Activated naive CD4-positive, alpha-beta T cell treated with Interleukin-2 at 50 U/mL for 16 hours (primary cell): ENCODE data around the gene ENTREP1.
A peak's percentile ranks its signal among the peaks of the same experiment; 100 is the strongest.
"Not testable (repeated sequence)": the region's sequence is repeated elsewhere in the genome, so short reads cannot be mapped to it uniquely, and the experiment has no call there.

Source experiments
- DNase-seq: peaks from one replicate; pipeline ENCODE4 v3.0.0-alpha.2; 2020

ENTREP1 gene

DNA sequence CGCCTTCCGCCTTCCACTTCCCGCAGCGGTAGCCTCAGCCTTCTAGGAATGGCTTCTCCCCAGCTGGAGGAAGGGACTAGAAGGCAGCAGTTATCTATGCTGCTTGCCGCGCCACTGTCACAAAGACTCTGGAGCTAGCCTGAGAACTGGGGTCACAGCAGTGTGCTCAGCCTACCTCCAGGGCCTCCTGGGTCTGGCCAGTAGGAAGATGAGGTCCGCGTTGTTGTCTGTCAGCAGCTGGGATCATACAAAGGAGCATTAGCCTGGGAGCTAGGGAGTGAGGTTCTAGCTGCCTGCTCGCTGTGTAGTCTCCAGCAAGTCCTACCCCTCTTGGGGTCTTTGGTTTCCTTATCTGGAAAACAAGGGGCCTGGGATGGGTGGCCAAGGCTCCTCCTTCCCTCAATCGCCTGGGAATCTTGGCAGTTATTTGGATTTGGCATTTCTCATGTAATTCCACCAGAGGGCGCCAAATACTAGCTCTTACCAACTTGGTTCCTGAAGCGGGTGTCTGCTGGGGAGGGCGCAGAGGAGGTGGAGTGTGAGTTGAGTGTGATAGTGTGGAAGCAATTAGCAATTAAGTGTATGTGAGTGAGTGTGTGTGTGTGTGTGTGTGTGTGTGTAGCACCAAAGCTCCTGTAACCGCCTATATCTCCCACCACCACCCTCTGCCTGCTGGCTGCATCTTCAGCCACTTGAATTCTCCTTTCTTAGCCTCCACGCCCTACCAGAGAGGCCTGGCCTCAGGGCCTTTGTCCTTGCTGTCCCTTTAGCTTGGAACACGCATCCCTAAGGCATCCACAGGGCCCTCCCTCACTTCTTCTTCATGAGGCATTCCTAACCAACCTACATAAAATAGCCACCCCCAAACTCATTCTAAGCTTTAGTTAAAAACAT lies 97.1 kb downstream of the ENTREP1 start:
- DNase-seq = peak; percentile 30

DNA sequence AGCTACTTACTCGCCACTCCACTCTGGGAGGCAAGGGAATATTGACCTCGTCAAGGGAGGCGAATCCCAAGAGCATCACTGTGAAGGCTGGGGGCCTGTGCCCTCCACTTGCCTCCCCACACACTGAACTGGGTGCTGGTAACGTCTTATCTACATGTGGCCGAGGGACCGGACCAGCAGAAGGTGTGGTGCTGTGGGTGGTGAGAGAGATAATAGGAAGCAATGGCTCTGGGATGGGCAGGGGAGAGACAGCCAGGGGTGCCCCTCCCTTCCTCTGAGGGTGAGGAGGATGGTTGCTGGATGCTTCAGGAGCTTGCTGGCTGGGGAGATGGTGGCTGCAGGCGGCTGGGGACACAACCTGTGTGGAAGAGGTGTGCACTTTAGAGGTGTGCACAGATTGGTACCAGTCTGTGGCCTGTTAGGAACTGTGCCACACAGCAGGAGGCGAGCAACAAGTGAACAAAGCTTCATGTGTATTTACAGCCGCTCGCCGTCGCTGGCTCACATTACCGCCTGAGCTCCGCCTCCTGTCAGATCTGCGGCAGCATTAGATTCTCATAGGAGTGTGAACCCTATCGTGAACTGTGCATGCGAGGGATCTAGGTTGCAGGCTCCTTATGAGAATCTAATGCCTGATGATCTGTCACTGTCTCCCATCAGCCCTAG lies 100.3 kb downstream of the ENTREP1 start:
- DNase-seq = no peak

DNA sequence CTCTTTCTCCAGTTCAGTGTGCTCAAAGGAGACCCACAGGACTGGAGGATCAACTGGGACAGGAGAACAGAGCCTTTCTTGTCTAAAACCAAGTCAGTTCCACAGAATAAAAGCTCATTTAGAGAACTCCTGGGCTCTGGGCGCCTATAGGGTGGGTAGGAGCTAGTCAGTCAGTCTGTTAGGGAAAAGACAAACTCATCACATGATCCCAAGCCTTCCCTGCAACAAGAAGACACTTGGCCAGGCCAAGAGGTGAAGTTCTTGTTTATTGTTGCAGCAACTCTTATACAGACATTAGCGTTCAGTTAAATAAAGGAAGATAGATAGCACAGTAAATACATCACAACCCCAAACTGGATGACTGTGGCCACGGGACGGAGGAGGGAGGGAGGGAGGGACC lies 102.3 kb downstream of the ENTREP1 start:
- DNase-seq = no peak

DNA sequence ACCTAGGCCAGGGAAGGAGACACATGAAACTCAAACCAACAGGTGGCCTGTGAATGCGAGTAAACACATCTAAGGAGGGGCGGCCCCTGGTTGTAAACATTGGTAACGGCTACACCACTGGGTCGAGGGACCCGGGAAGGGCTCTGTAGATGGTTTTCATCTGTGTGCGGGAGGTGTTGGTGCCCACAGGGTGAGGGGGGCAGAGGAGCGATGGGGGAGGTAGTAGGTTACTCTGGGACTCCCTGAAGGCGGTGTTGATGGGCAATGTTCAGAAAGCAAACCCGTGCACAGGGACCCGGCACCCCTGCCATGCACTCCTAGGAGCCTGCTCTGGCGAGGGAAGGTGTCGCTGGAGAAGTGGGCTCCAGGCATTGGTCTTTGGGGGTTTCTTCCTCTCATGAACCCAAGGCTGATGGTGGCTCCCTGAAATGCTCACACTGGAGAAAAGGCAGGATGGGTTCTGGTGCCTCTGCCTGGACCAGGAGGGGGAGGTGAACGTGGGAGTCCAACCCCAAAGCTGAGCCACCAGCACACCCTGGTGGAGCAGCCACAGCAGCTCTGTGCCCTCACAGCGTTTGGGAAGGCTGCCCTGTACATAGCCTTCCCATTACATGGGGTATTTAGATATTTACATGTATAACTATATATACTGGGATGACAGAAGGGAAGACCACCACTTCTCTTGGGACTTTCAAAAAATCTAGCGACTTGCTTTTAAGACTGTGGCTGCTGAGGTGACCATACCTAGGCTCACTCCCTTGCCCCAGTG lies 103.2 kb downstream of the ENTREP1 start:
- DNase-seq = no peak

DNA sequence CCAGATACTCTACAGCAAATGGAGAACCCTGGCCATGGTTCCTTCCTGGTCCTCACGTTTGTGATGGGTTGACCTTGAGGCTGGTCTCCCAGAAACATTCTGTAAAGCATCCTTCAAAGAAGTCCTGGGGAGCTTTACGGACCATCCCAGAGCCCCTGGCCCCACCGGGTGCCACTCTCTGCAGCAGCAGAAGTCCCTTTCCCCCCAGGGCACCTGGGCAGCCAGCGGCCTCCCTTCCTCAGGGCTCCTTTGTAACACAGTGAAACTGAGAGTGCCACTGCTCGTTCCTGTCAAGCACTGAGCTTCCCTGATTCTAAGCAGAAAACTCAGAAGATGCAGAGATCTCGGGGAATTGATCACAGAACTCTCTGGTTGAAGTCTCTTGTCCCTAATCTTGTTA lies 104.3 kb downstream of the ENTREP1 start:
- DNase-seq = no peak

DNA sequence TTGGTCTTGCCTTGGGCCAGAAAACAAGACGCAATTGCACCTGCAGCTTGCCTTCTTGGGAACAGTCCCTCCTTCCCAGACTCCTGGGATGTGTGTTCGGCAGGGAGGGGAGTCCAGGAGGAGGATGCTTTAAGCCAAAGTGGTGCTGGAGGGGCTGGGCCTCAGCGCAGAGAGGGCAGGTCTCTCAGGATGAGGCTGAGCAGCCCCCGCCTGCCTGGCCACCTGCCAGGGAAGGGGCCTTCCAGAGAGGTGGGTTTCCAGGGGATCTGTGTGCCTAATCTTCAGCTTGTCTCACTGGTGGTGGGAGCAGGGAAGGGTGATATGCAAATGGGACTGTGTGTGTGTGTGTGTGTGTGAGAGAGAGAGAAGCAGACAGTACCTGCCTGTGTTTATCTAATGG lies 105.2 kb downstream of the ENTREP1 start:
- DNase-seq = no peak

DNA sequence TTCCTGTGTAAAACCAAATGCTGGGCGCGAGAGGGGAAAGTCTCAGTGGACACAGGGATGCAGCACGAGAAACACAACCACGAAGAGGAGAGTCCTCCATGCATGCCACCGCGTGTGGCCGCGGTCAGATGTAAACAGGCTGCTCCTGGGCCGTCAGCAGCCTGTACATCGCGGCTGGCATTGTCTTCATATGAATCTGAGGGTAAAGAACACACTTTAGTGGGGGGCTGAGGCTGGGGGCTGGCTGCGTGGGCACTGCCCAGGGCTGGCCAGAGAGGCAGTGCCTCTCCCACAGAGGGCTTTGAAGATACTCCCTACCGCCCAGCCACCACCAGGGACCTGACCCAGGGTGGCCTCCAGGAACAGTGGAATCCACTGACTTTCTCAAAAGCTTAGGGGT lies 106.2 kb downstream of the ENTREP1 start:
- DNase-seq = no peak

DNA sequence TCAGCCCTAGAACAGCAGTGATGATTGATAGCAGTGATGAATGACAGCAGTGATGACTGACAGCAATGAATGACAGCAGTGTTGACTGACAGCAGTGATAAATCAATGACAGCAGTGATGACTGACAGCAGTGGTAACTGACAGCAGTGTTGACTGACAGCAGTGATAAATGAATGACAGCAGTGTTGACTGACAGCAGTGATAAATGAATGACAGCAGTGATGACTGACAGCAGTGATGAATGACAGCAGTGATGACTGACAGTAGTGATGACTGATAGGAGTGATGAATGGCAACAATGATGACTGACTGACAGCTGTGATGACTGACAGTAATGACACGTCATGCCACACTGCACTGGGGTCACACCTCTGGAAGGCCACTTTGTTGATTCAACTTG lies 106.8 kb downstream of the ENTREP1 start:
- DNase-seq = no peak

DNA sequence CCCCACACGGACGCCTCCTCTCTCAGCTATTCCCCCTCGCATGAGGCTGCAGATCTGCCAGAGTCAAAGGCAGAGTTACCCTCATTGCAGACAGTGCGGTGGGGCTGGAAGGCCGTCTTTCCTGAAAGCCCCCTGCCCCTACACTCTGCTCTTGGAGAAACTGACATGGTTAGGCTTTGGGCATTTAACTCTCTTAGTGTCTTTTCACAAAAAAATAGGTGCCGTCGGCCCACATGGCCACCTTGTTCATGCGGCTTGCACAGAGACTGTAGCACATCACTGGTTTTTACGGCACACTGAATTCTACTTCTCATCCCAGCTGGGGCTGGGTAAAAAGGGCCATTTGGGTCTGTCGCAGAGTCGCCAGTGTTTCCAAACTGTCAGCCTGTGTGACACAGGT lies 107.6 kb downstream of the ENTREP1 start:
- DNase-seq = no peak

DNA sequence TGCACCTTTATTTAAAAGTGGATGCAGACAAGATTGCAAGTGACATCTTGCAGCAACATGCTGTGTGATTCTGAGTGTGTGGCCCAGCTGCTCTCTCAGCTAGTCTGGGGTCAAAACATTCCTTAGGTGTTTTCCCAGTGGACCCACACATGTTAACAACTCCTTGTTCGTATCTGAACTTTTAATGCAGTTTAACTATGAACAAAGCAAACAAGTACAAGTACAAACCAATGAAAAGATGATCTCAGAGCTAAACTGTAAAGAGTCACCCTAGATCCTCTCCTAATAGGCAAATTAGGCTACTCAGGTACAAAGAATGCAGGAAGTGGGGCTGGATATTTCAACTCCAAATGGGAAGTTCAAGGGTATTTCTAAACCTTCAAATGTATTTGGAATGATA lies 108.4 kb downstream of the ENTREP1 start:
- no peak for DNase-seq

DNA sequence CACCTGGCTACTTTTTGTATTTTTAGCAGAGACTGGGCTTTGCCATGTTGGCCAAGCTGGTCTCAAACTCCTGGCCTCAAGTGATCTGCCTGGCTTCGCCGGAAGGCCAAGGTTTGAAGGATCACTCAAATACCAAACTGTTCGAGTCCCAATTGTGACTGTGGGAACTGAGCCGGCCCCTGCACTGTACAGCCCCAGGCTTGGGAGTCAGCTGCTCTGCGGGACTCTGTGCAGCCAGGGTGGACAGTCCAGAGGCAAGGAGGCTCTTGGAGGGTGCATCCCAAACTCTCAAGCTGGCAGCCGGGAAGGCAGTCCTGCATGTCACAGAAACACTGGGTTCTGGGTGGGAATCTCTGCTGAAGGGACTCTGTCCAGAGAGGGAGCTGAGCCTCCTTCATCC lies 109.0 kb downstream of the ENTREP1 start:
- DNase-seq = no peak

DNA sequence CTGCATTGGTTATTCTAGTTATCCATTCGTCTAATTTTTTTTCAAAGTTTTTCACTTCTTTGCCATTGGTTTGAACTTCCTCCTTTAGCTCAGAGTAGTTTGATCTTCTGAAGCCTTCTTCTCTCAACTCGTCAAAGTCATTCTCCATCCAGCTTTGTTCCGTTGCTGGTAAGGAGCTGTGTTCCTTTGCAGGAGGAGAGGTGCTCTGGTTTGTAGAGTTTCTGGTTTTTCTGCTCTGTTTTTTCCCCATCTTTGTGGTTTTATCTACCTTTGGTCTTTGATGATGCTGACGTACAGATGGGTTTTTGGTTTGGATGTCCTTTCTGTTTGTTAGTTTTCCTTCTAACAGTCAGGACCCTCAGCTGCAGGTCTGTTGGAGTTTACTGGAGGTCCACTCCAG lies 114.6 kb downstream of the ENTREP1 start:
- not testable (repeated sequence) for DNase-seq

DNA sequence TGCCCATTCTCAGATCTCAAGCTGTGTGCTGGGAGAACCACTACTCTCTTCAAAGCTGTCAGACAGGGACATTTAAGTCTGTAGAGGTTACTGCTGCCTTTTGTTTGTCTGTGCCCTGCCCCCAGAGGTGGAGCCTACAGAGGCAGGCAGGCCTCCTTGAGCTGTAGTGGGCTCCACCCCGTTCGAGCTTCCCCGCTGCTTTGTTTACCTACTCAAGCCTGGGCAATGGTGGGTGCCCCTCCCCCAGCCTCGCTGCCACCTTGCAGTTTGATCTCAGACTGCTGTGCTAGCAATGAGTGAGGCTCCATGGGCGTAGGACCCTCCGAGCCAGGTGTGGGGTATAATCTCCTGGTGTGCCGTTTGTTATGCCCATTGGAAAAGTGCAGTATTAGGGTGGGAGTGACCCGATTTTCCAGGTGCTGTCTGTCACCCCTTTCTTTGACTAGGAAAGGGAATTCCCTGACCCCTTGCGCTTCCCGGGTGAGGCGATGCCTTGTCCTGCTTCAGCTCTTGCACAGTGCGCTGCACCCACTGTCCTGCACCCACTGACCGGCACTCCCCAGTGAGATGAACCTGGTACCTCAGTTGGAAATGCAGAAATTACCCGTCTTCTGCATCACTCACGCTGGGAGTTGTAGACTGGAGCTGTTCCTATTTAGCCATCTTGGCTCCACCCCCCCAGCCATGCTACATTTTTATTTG lies 115.4 kb downstream of the ENTREP1 start:
- not testable (repeated sequence) for DNase-seq
